ENCODE results near the gene FBN1.

FBN1 gene

DNA sequence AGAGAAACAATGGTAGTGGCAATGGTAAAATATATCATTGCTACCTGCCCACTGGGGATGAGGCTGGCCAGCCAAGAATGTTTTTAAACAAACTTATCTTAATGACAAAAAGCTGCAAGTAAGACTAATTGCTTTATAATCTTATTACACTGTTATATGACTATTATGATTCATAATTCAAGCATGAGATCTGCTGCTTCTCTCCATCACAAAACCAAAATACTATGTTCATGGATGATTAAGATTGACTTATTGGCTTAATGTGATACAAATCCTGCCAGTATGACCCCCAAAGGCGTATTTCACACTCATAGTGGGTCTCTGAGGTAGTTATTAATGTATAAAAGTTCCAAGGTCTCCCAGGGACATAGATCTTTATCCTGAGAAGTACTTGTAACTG is 52.6 kb downstream of the FBN1 start:
- H3K36me3 ChIP-seq (ENCODE audit: control insufficient read depth, insufficient read depth, low read length): no peaks in the 10 kb centered on the region

GRCh38 chr15:48592221-48592731 is 53.2 kb downstream of the FBN1 start:
- H3K27me3 ChIP-seq (ENCODE audit: control insufficient read depth, insufficient read depth, low read length): no peaks in the 10 kb centered on the region
- H3K36me3 ChIP-seq (ENCODE audit: control insufficient read depth, insufficient read depth, low read length): no peaks in the 10 kb centered on the region
- H3K9me3 ChIP-seq (ENCODE audit: control insufficient read depth, insufficient read depth, low read length): no peaks in the 10 kb centered on the region
- H3K9ac ChIP-seq (ENCODE audit: low read depth, low read length): no peak overlapping the region
- H3K4me3 ChIP-seq (ENCODE audit: low read depth, low read length): no peak overlapping the region
- H3K4me1 ChIP-seq (ENCODE audit: control insufficient read depth, insufficient read depth, low read length): no peaks in the 10 kb centered on the region

More for the DNA sequence above, 52.6 kb downstream of the FBN1 start:
- Histone ChIP-seq H3K9ac (ENCODE audit: low read depth, low read length) (no peak overlapping the region), H3K27me3 (ENCODE audit: control insufficient read depth, insufficient read depth, low read length) (no peaks in the 10 kb centered on the region), H3K4me3 (ENCODE audit: low read depth, low read length) (no peak overlapping the region), H3K9me3 (ENCODE audit: control insufficient read depth, insufficient read depth, low read length) (no peaks in the 10 kb centered on the region), H3K4me1 (ENCODE audit: control insufficient read depth, insufficient read depth, low read length) (no peaks in the 10 kb centered on the region)

- Histone ChIP-seq H3K36me3 (ENCODE audit: control insufficient read depth, insufficient read depth, low read length) (no peaks in the 10 kb centered on the region), H3K9me3 (ENCODE audit: control insufficient read depth, insufficient read depth, low read length) (no peaks in the 10 kb centered on the region), H3K4me1 (ENCODE audit: control insufficient read depth, insufficient read depth, low read length) (no peaks in the 10 kb centered on the region), H3K27me3 (ENCODE audit: control insufficient read depth, insufficient read depth, low read length) (no peaks in the 10 kb centered on the region), H3K4me3 (ENCODE audit: low read depth, low read length) (no peak overlapping the region), H3K9ac (ENCODE audit: low read depth, low read length) (no peak overlapping the region)
These were observed 54.8 kb downstream of the FBN1 start for GRCh38 chr15:48590723-48591122.

DNA sequence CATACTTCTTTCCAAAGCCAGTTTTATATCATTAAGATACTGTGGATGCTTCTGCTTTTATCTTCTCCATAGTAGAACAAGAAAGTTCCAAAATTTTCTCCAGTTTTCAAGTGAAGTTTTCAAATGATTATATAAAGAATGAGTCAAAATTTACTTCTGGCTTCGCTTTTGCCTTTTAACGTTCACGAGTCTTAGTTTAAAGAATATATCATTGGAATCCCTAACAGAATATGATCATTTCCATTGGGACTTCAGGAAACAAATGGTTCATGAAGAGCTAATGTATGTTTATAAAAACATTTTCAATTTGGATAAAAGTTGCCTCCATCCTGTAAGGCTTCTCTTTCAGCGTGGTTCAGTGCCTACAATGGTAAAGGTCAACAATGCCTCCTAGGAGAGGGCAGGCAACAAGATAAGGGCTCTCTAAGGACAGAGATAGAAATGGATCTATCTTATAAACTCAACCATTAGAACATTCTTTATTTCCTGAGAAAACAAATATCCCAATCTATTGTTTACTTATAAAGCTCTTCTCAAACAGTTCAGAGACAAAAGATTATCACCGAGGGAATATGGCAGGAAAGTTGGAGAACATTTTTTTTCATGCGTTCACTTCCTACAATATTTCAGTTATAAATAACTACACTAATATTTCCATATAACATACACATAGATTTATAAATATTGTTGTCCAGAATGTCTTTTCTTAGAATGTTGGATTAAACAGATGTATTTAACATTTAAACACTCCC is 60.5 kb downstream of the FBN1 start:
- H3K27me3 ChIP-seq (ENCODE audit: control insufficient read depth, insufficient read depth, low read length): no peaks in the 10 kb centered on the region
- no peak overlapping the region for H3K4me3 ChIP-seq (ENCODE audit: low read depth, low read length)
- H3K36me3 ChIP-seq (ENCODE audit: control insufficient read depth, insufficient read depth, low read length): no peaks in the 10 kb centered on the region
- no peak overlapping the region for H3K9ac ChIP-seq (ENCODE audit: low read depth, low read length)
- no peaks in the 10 kb centered on the region for H3K9me3 ChIP-seq (ENCODE audit: control insufficient read depth, insufficient read depth, low read length)
- no peaks in the 10 kb centered on the region for H3K4me1 ChIP-seq (ENCODE audit: control insufficient read depth, insufficient read depth, low read length)

- no peaks in the 10 kb centered on the region for H3K4me1 ChIP-seq (ENCODE audit: control insufficient read depth, insufficient read depth, low read length)
- no peak overlapping the region for H3K4me3 ChIP-seq (ENCODE audit: low read depth, low read length)
- H3K9ac ChIP-seq (ENCODE audit: low read depth, low read length): no peak overlapping the region
- H3K27me3 ChIP-seq (ENCODE audit: control insufficient read depth, insufficient read depth, low read length): no peaks in the 10 kb centered on the region
- H3K9me3 ChIP-seq (ENCODE audit: control insufficient read depth, insufficient read depth, low read length): no peaks in the 10 kb centered on the region
- H3K36me3 ChIP-seq (ENCODE audit: control insufficient read depth, insufficient read depth, low read length): no peaks in the 10 kb centered on the region
These were observed 61.3 kb downstream of the FBN1 start for GRCh38 chr15:48584090-48584811.

DNA sequence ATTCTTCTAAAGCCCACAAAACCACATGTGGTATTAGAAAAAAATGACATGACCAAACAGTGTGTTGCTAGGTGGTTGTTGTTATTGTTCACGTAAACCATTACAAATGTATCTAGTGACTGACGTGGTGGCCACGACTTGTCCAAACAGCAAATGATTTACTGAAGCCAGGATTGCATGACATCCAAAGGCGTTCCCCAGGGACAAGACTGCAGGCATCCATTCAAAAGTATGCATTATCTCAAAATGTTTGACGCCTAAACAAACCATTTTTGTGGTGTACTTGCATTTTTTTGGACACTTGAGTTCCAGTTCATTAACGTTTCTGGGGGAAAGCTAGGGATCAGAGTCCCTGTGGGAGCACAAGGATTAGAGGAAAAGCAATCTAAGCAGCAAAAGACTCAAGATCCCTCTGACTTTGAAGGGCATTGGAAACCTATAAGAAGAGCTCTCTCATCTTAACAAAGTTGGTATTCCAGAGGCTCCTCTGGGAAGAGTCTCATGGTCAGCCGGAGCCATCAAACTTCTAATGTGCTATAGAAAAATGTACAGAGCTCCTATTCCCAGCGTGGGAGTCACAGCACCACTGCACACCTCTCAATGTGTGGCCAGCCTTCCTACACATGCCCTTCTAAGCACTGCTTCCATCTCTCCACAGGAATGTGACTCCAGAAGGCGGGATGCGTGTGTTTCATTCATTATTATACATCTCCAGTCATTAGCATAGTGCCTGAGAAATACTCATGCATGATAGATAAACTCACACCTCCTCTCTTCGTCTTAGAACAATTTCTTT is 62.9 kb downstream of the FBN1 start:
- H3K9me3 ChIP-seq (ENCODE audit: control insufficient read depth, insufficient read depth, low read length): no peaks in the 10 kb centered on the region
- H3K27me3 ChIP-seq (ENCODE audit: control insufficient read depth, insufficient read depth, low read length): no peaks in the 10 kb centered on the region
- no peaks in the 10 kb centered on the region for H3K4me1 ChIP-seq (ENCODE audit: control insufficient read depth, insufficient read depth, low read length)
- no peak overlapping the region for H3K4me3 ChIP-seq (ENCODE audit: low read depth, low read length)
- H3K9ac ChIP-seq (ENCODE audit: low read depth, low read length): no peak overlapping the region
- H3K36me3 ChIP-seq (ENCODE audit: control insufficient read depth, insufficient read depth, low read length): no peaks in the 10 kb centered on the region

GRCh38 chr15:48581219-48581618 is 64.3 kb downstream of the FBN1 start:
- Histone ChIP-seq H3K4me3 (ENCODE audit: low read depth, low read length) (no peak overlapping the region), H3K4me1 (ENCODE audit: control insufficient read depth, insufficient read depth, low read length) (no peaks in the 10 kb centered on the region), H3K27me3 (ENCODE audit: control insufficient read depth, insufficient read depth, low read length) (no peaks in the 10 kb centered on the region), H3K36me3 (ENCODE audit: control insufficient read depth, insufficient read depth, low read length) (no peaks in the 10 kb centered on the region), H3K9ac (ENCODE audit: low read depth, low read length) (no peak overlapping the region), H3K9me3 (ENCODE audit: control insufficient read depth, insufficient read depth, low read length) (no peaks in the 10 kb centered on the region)

GRCh38 chr15:48580736-48581135 is 64.8 kb downstream of the FBN1 start:
- H3K4me1 ChIP-seq (ENCODE audit: control insufficient read depth, insufficient read depth, low read length): no peaks in the 10 kb centered on the region
- H3K9ac ChIP-seq (ENCODE audit: low read depth, low read length): no peak overlapping the region
- H3K27me3 ChIP-seq (ENCODE audit: control insufficient read depth, insufficient read depth, low read length): no peaks in the 10 kb centered on the region
- no peaks in the 10 kb centered on the region for H3K9me3 ChIP-seq (ENCODE audit: control insufficient read depth, insufficient read depth, low read length)
- H3K36me3 ChIP-seq (ENCODE audit: control insufficient read depth, insufficient read depth, low read length): no peaks in the 10 kb centered on the region
- H3K4me3 ChIP-seq (ENCODE audit: low read depth, low read length): no peak overlapping the region

- Histone ChIP-seq H3K4me3 (ENCODE audit: low read depth, low read length) (no peak overlapping the region), H3K9me3 (ENCODE audit: control insufficient read depth, insufficient read depth, low read length) (no peaks in the 10 kb centered on the region), H3K4me1 (ENCODE audit: control insufficient read depth, insufficient read depth, low read length) (no peaks in the 10 kb centered on the region), H3K27me3 (ENCODE audit: control insufficient read depth, insufficient read depth, low read length) (no peaks in the 10 kb centered on the region), H3K9ac (ENCODE audit: low read depth, low read length) (no peak overlapping the region), H3K36me3 (ENCODE audit: control insufficient read depth, insufficient read depth, low read length) (no peaks in the 10 kb centered on the region)
These were observed 65.4 kb downstream of the FBN1 start for GRCh38 chr15:48579945-48580671.

DNA sequence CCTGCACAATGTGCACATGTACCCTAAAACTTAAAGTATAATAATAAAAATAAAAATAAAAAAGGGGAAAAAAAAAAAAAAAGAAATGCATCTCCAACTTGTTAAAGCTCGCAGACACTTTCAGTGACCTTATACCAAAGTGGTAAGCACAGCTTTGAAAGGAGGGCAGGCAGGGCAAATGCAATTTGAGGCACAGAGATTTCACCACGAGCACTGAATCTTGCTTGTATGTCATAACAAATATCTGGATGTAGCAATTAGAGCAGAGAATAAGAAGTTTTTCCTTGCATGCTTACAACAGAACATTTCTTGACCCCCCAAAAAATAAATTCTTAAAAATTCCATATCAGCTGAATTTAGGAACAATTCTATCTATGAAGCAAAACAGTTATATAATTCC is 66.5 kb downstream of the FBN1 start:
- Histone ChIP-seq H3K36me3 (ENCODE audit: control insufficient read depth, insufficient read depth, low read length) (no peaks in the 10 kb centered on the region), H3K27me3 (ENCODE audit: control insufficient read depth, insufficient read depth, low read length) (no peaks in the 10 kb centered on the region), H3K9me3 (ENCODE audit: control insufficient read depth, insufficient read depth, low read length) (no peaks in the 10 kb centered on the region), H3K4me1 (ENCODE audit: control insufficient read depth, insufficient read depth, low read length) (no peaks in the 10 kb centered on the region), H3K4me3 (ENCODE audit: low read depth, low read length) (no peak overlapping the region), H3K9ac (ENCODE audit: low read depth, low read length) (no peak overlapping the region)

DNA sequence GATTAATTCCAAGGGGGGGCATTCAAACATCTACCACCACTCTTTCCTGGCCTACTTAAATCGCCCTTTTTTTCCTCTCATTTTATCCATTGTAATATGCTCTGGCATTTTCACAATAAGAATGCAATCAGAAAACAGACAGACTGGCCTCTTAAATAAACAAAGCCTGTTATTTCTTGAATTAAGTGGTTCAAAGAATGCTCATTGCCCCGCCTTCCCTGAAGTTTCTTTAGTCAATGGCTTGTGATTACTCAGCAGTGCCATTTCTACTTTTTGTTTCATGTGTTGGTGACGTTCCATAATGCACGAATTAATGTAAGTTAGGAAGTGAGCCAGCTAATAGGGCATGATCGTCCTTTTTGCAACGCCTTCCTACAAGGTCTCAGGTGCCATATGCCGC is 68.0 kb downstream of the FBN1 start:
- Histone ChIP-seq H3K36me3 (ENCODE audit: control insufficient read depth, insufficient read depth, low read length) (no peaks in the 10 kb centered on the region), H3K4me1 (ENCODE audit: control insufficient read depth, insufficient read depth, low read length) (no peaks in the 10 kb centered on the region), H3K9ac (ENCODE audit: low read depth, low read length) (no peak overlapping the region), H3K9me3 (ENCODE audit: control insufficient read depth, insufficient read depth, low read length) (no peaks in the 10 kb centered on the region), H3K4me3 (ENCODE audit: low read depth, low read length) (no peak overlapping the region), H3K27me3 (ENCODE audit: control insufficient read depth, insufficient read depth, low read length) (no peaks in the 10 kb centered on the region)

Data from iPS-15b (cell line).